Retinal pigment epithelial cell (primary cell): Measurements from ENCODE around the gene IPO11.
"Not testable (repeated sequence)": the region's sequence is repeated elsewhere in the genome, so short reads cannot be mapped to it uniquely, and the experiment has no call there.

ENCODE experiments used
- DNase-seq: peaks from one replicate; pipeline ENCODE4 v3.0.0-alpha.2; 2010; ENCODE audit warnings: low read depth
- H3K4me3 ChIP-seq: 2 replicates; pipeline ENCODE4 v1.5.1; 2011; ENCODE audit warnings: mild to moderate bottlenecking, low read length, control low read depth, moderate library complexity
- CTCF ChIP-seq: conservative IDR thresholded peaks from 2 replicates; pipeline ENCODE4 v1.5.1; 2011; ENCODE audit warnings: low read depth, low read length, control low read depth, inconsistent platforms

IPO11 gene

DNA sequence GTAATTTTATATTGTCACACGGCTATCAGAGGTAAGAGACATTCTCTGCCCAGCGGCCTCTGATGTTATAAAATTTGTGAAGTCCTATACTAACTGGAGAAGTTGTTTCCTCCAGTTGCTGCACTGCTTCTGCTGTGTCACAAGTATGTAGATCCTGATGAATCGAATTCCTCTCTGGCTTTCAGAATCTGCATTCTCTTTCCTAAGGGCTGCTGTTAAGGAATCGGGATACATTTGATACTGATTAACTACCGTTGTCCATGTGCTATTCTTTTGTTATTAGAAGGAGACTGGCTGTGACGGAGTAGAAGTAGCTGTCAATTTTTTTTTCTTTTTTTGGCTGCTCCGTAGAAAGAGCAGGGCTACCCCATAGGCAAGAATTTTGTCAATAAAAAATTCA lies 84.3 kb downstream of the IPO11 start:
- no peak for DNase-seq
- no peak overlapping the region for H3K4me3 ChIP-seq
- no peak for TF ChIP-seq CTCF

- DNase-seq = no peak
- H3K4me3 ChIP-seq = no peak overlapping the region
- no peak for TF ChIP-seq CTCF
Measured at GRCh38 chr5:62498961-62499360, 86.4 kb downstream of the IPO11 start.

DNA sequence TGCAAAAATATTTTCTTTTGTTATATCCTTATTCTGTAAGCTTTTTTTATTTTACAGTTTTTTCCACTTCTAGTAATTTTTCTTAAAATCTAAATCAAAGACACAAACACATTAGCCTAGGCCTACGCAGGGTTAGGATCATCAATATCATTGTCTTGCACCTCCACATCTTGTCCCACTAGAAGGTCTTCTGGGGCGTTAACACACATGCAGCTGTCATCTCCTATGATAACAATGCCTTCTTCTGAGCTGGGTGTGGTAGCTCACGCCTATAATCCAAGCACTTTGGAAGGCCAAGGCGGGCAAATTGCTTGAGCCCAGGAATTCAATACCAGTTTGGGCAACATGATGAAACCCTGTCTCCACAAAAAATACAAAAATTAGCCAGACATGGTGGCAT lies 87.2 kb downstream of the IPO11 start:
- DNase-seq = no peak
- H3K4me3 ChIP-seq = no peak overlapping the region
- TF ChIP-seq CTCF = no peak

- TF ChIP-seq CTCF = no peak
- no peak overlapping the region for H3K4me3 ChIP-seq
- DNase-seq = no peak
Measured at GRCh38 chr5:62502456-62503101, 90.0 kb downstream of the IPO11 start.

GRCh38 chr5:62504129-62504528 lies 91.6 kb downstream of the IPO11 start:
- no peak for TF ChIP-seq CTCF
- no peak overlapping the region for H3K4me3 ChIP-seq
- DNase-seq = no peak

DNA sequence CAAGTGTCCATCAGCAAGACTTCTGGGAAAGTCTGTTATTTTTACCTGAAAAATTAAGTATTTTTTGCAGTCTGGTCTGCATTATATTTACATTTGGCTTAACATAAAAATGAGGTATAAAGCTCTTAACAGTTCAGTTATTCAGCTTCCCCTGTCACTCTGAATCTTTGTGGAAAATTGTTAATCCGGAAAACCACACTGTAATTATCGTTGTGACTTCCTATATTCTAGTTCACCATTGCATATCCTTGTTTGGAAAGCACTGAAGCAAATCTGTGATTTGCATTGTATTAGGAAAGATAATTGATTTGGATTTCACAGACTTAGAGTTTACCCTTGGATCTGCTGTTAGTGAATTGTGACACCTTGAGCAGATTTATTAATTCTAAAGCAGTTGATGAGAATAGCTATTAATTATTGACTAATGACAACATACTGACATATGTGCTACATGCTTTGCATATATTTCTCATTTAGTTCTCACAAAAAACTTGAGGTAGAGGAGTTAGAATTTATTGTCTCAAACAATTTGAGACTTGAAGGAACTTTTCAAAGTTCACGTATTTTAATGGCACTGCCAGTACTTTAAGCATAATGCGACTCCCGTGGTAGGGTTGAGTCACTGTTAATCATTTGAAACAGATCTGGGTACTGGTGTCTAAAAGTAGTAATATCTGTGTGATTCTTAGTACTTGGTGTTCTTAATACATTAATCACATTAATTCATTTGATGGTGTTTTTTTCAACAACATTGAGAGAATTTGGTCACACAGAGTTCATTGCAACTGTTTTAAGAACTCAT lies 94.3 kb downstream of the IPO11 start:
- peak; percentile 86 for DNase-seq
- TF ChIP-seq CTCF = no peak
- H3K4me3 ChIP-seq = no peak overlapping the region

GRCh38 chr5:62508760-62509159 lies 96.2 kb downstream of the IPO11 start:
- not testable (repeated sequence) for H3K4me3 ChIP-seq, DNase-seq
